ENCODE results near the gene WNT5B. TPM values are rescaled to one million over a fixed set of nuclear protein-coding genes. Genes with fewer than 3 reads are reported as not detected.

WNT5B gene

DNA sequence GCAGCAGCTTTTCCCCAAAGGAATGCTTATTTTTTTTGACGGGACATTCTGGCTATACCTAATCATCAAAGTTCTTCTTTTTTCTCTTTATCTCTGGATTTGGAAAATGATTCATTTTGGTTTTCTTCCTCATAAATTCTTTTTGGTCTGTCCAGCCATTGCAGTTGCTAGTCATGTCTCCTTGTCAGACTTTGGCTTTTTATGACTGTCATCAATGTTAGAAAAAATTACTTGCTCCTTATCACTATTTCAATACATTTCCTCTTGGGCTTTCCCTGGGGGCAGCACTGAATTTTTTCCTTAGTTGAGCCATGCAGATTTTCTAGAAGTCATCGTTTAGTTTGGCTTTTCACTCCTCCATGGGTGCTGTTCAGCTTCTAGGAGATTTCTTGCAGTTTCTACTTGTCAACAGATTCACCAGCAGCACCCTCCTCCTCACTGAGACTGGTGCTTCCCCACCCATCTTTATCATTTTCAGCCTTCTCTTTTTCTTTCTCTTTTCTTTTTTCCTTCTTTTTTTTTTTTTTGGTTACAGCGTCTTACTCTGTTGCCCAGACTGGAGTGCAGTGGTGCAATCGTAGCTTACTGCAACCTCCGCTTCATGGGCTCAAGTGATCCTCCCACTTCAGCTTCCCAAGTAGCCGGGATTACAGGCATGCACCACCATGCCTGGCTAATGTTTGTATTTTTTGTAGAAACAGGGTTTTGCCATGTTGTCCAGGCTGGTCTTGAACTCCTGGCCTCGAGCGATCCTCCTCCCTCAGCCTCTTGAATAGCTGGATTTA is 67.0 kb downstream of the WNT5B start:
- Histone ChIP-seq H3K27ac (replicated peaks; ENCODE audit: low read length) (no peak overlapping the region), H3K4ac (ENCODE audit: low read length) (no peak overlapping the region)
- no CpG with 5 or more reads among the region's 8 CpGs for whole genome bisulfite sequencing, 2 donors (ENCODE audit: extremely low coverage in 2 of 2, insufficient read length in 2 of 2, insufficient replicate concordance in 1 of 2)

DNA sequence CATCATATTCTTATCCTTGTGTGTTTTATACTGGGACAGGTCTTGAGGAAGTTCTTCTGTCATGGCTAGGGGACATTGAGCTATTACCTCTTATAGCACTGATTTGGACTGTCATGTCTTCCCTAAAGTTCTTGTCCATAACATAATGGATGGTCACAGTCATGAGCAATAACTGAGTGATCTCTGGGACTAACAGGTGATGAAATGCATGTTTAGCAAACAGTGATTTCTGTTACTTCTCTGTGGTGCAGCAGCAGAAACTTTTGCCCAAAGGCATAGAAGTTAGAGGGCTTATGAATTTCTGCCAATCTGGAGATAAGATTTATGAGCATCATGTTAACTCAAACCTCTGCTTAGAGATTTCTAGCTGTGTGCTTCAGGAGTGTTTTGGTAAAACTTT is 67.8 kb downstream of the WNT5B start:
- H2BK5ac ChIP-seq (ENCODE audit: low read length): no peak overlapping the region
- no peaks in the 10 kb centered on the region for H3K27me3 ChIP-seq (ENCODE audit: control insufficient read depth in 3 of 3, insufficient read depth in 3 of 3, low read depth in 1 of 3, low read length in 3 of 3)
- H3K14ac ChIP-seq (ENCODE audit: low read length): no peak overlapping the region
- no peak overlapping the region for H3K18ac ChIP-seq (ENCODE audit: low read length)
- H3K4me1 ChIP-seq (ENCODE audit: control insufficient read depth in 2 of 2, insufficient read depth in 1 of 2, low read depth in 1 of 2, low read length in 2 of 2): peaks cover 2 to 4% of the 10 kb centered on the region in 2 donors
- H4K8ac ChIP-seq (ENCODE audit: low read depth, low read length): no peak overlapping the region
- H3K4me2 ChIP-seq (ENCODE audit: insufficient read depth, low read length, poor library complexity, severe bottlenecking): no peak overlapping the region
- H4K91ac ChIP-seq (ENCODE audit: low read depth, low read length, poor library complexity): no peak overlapping the region
- no peak overlapping the region for H2BK12ac ChIP-seq (ENCODE audit: low read length)
- no peak overlapping the region for H3K23ac ChIP-seq (ENCODE audit: low read depth, low read length, poor library complexity)
- H3K4me3 ChIP-seq (ENCODE audit: low read length in 2 of 2): no peak overlapping the region
- no peak overlapping the region for H3K4ac ChIP-seq (ENCODE audit: low read length)
- H2AK5ac ChIP-seq (ENCODE audit: low read depth, low read length): no peak overlapping the region
- no peak for DNase-seq (ENCODE audit: low spot score)
- H3K27ac ChIP-seq (replicated peaks; ENCODE audit: low read length): no peak overlapping the region
- H3K9me3 ChIP-seq (replicated peaks in 1 of 2; ENCODE audit: control insufficient read depth in 2 of 2, insufficient read depth in 1 of 2, low read depth in 1 of 2, low read length in 2 of 2): peaks cover 0 to 7% of the 10 kb centered on the region in 2 donors
- peaks cover 0 to 32% of the 10 kb centered on the region in 2 donors for H3K36me3 ChIP-seq (replicated peaks in 1 of 2; ENCODE audit: control insufficient read depth in 2 of 2, insufficient read depth in 2 of 2, low read length in 2 of 2)
- H2AFZ ChIP-seq (ENCODE audit: low read length): no peak overlapping the region
- H2BK120ac ChIP-seq (ENCODE audit: low read depth, low read length): no peak overlapping the region
- peaks cover 5% of the 10 kb centered on the region for H3K79me1 ChIP-seq (ENCODE audit: low read depth, low read length)
- H3K9ac ChIP-seq (ENCODE audit: low read depth, low read length, poor library complexity): no peak overlapping the region
- no peak overlapping the region for H2BK15ac ChIP-seq (ENCODE audit: low read length)

More for the DNA sequence above, 67.0 kb downstream of the WNT5B start:
- Histone ChIP-seq H3K18ac (ENCODE audit: low read length) (no peak overlapping the region), H3K79me1 (ENCODE audit: low read depth, low read length) (peaks cover 5% of the 10 kb centered on the region), H3K9ac (ENCODE audit: low read depth, low read length, poor library complexity) (no peak overlapping the region), H2AFZ (ENCODE audit: low read length) (no peak overlapping the region), H4K91ac (ENCODE audit: low read depth, low read length, poor library complexity) (no peak overlapping the region), H3K4me1 (ENCODE audit: control insufficient read depth in 2 of 2, insufficient read depth in 1 of 2, low read depth in 1 of 2, low read length in 2 of 2) (peaks cover 2 to 4% of the 10 kb centered on the region in 2 donors), H3K27me3 (ENCODE audit: control insufficient read depth in 3 of 3, insufficient read depth in 3 of 3, low read depth in 1 of 3, low read length in 3 of 3) (no peaks in the 10 kb centered on the region), H2BK15ac (ENCODE audit: low read length) (no peak overlapping the region), H3K4me3 (ENCODE audit: low read length in 2 of 2) (no peak overlapping the region), H2AK5ac (ENCODE audit: low read depth, low read length) (no peak overlapping the region), H3K23ac (ENCODE audit: low read depth, low read length, poor library complexity) (no peak overlapping the region), H2BK120ac (ENCODE audit: low read depth, low read length) (no peak overlapping the region), H3K4me2 (ENCODE audit: insufficient read depth, low read length, poor library complexity, severe bottlenecking) (no peak overlapping the region), H4K8ac (ENCODE audit: low read depth, low read length) (no peak overlapping the region), H3K14ac (ENCODE audit: low read length) (no peak overlapping the region), H3K36me3 (replicated peaks in 1 of 2; ENCODE audit: control insufficient read depth in 2 of 2, insufficient read depth in 2 of 2, low read length in 2 of 2) (peaks cover 0 to 32% of the 10 kb centered on the region in 2 donors), H3K9me3 (replicated peaks in 1 of 2; ENCODE audit: control insufficient read depth in 2 of 2, insufficient read depth in 1 of 2, low read depth in 1 of 2, low read length in 2 of 2) (peaks cover 0 to 5% of the 10 kb centered on the region in 2 donors), H2BK5ac (ENCODE audit: low read length) (no peak overlapping the region), H2BK12ac (ENCODE audit: low read length) (no peak overlapping the region)
- DNase-seq (ENCODE audit: low spot score): no peak

Small RNAs within 50 kb of the gene (small RNA-seq; reads per million reads assigned to genes)
- gene MIR3649 (ENCODE audit: insufficient read depth): not detected

Measured in neuronal stem cell (in vitro differentiated cells).